ENCODE results near the gene TK2. TPM values are rescaled to one million over a fixed set of nuclear protein-coding genes. Genes with fewer than 3 reads are reported as not detected.

Gene TK2
- total and polyA plus RNA-seq, 9 of the 15 experiments (the other 6 are each of a cell fraction or from before 2014, with no cell fraction given): 1.1 to 10.2 (median 5.3) TPM

- TF ChIP-seq DPF2 (IDR thresholded peaks at IDR 0.05) (peak; percentile 64; the same call in 1 of the 2 replicates), ELK3 (CRISPR knock-in tag; IDR thresholded peaks at IDR 0.05) (no peak), SLC30A9 (CRISPR knock-in tag; IDR thresholded peaks at IDR 0.05) (no peak), FOXK2 (conservative IDR thresholded peaks at IDR 0.05 in 1 of 2, IDR thresholded peaks at IDR 0.05 in 1 of 2; ENCODE audit: low read depth in 2 of 2) (no peak), SMARCA4 (IDR thresholded peaks at IDR 0.05) (peak; percentile 76), MYBL2 (IDR thresholded peaks at IDR 0.05; ENCODE audit: low read depth) (no peak), MYBL2 (CRISPR knock-in tag; IDR thresholded peaks at IDR 0.05; ENCODE audit: borderline replicate concordance) (no peak), MLLT1 (IDR thresholded peaks at IDR 0.05) (peak in 1 of 2 experiments; percentile 56; a peak in 1 of 4 replicates), CREB3L1 (IDR thresholded peaks at IDR 0.05; ENCODE audit: borderline replicate concordance, low read depth) (no peak), RCOR1 (IDR thresholded peaks at IDR 0.05; ENCODE audit: borderline replicate concordance in 1 of 2, low read depth in 2 of 2, low read length in 2 of 2) (peak; percentile 67 to 95; a peak in 3 of 4 replicates), ZNF589 (CRISPR knock-in tag; IDR thresholded peaks at IDR 0.05; ENCODE audit: low read depth) (peak; percentile 70), USF1 (CRISPR knock-in tag; IDR thresholded peaks at IDR 0.05) (no peak), YBX1 (IDR thresholded peaks at IDR 0.05) (no peak), ZNF224 (CRISPR knock-in tag; IDR thresholded peaks at IDR 0.05) (no peak), HMG20B (CRISPR knock-in tag; IDR thresholded peaks at IDR 0.05) (no peak), CLOCK (CRISPR knock-in tag; IDR thresholded peaks at IDR 0.05; ENCODE audit: borderline replicate concordance) (0 out of 2 replicates have a peak, but pooled peaks have one; percentile 6), YY1 (IDR thresholded peaks at IDR 0.05; ENCODE audit: borderline replicate concordance in 1 of 3, control insufficient read depth in 1 of 3, extremely low read depth in 1 of 3, insufficient read depth in 3 of 3, insufficient read length in 1 of 3, insufficient replicate concordance in 2 of 3, low read depth in 1 of 3, low read length in 2 of 3) (no peak), RBM17 (IDR thresholded peaks at IDR 0.05; ENCODE audit: borderline replicate concordance, low read depth, low read length) (no peak), ZNF431 (CRISPR knock-in tag; IDR thresholded peaks at IDR 0.05) (no peak), ZNF146 (CRISPR knock-in tag; IDR thresholded peaks at IDR 0.05; ENCODE audit: unreplicated experiment) (no peak), SRSF1 (IDR thresholded peaks at IDR 0.05; ENCODE audit: low read depth, low read length) (no peak)
Measured at GRCh38 chr16:66524601-66525164, 25.2 kb downstream of the TK2 start (continued).
